PFSK-1 (cell line): ENCODE measurements around the gene CNNM3.

ENCODE experiments used
- FOXP2 ChIP-seq: optimal IDR thresholded peaks from 2 replicates; pipeline ENCODE3; 2011; ENCODE audit warnings: borderline replicate concordance, control low read depth, inconsistent platforms; ENCODE audit not compliant: insufficient read depth; ENCODE audit errors: extremely low read length, extremely low read depth
- POLR2AphosphoS5 ChIP-seq: IDR thresholded peaks from 2 replicates; pipeline ENCODE4 v1.6.1; 2012; ENCODE audit warnings: low read depth, mild to moderate bottlenecking, control low read depth, low read length, moderate library complexity
- REST ChIP-seq, 2 experiments: IDR thresholded peaks; 2 replicates each; pipeline versions ENCODE4 v1.6.1 to v1.8.0; 2011 to 2012; ENCODE audit warnings: low read depth in 2 of 2, low read length in 2 of 2, control low read depth in 1 of 2, inconsistent platforms in 1 of 2, mild to moderate bottlenecking in 1 of 2, moderate library complexity in 1 of 2; ENCODE audit not compliant: insufficient read depth in 1 of 2
- SIN3A ChIP-seq: IDR thresholded peaks from 2 replicates; pipeline ENCODE4 v1.6.1; 2012; ENCODE audit warnings: mild to moderate bottlenecking, low read length, moderate library complexity, borderline replicate concordance; ENCODE audit not compliant: insufficient read depth
- TAF1 ChIP-seq: IDR thresholded peaks from 2 replicates; pipeline ENCODE4 v1.6.1; 2012; ENCODE audit warnings: low read length, control low read depth, borderline replicate concordance; ENCODE audit not compliant: insufficient read depth

CNNM3 gene

GRCh38 chr2:96809951-96810782 lies 5.9 kb upstream of the CNNM3 start:
- no peak for TF ChIP-seq FOXP2
- no peak for TF ChIP-seq SIN3A
- TF ChIP-seq POLR2AphosphoS5, result no peak

GRCh38 chr2:96810783-96811192 lies 5.3 kb upstream of the CNNM3 start:
- no peak for TF ChIP-seq TAF1
- TF ChIP-seq REST (IDR thresholded peaks at IDR 0.05; ENCODE audit: insufficient read depth in 1 of 2, low read depth in 2 of 2, low read length in 2 of 2), result no peak
- TF ChIP-seq POLR2AphosphoS5, result no peak
- no peak for TF ChIP-seq SIN3A
- no peak for TF ChIP-seq FOXP2

- TF ChIP-seq SIN3A, result no peak
- TF ChIP-seq TAF1, result no peak
- TF ChIP-seq REST (IDR thresholded peaks at IDR 0.05; ENCODE audit: insufficient read depth in 1 of 2, low read depth in 2 of 2, low read length in 2 of 2), result no peak
Measured at GRCh38 chr2:96811917-96812316, 4.2 kb upstream of the CNNM3 start.

GRCh38 chr2:96813656-96814055 lies 2.4 kb upstream of the CNNM3 start:
- TF ChIP-seq SIN3A (no peak), REST (IDR thresholded peaks at IDR 0.05; ENCODE audit: insufficient read depth in 1 of 2, low read depth in 2 of 2, low read length in 2 of 2) (no peak), TAF1 (no peak), POLR2AphosphoS5 (no peak), FOXP2 (no peak)

- TF ChIP-seq TAF1 (no peak), REST (IDR thresholded peaks at IDR 0.05; ENCODE audit: insufficient read depth in 1 of 2, low read depth in 2 of 2, low read length in 2 of 2) (peak in 1 of 2 experiments; percentile 45; a peak in 1 of 4 replicates), SIN3A (no peak), POLR2AphosphoS5 (no peak; the same call in 1 of the 2 replicates), FOXP2 (peak; percentile 84)
Measured at GRCh38 chr2:96815326-96816126, 542 bp upstream of the CNNM3 start.
